CD1c-positive myeloid dendritic cell (primary cell): Measurements from ENCODE around the gene RBM33.
"Not testable (repeated sequence)": the region's sequence is repeated elsewhere in the genome, so short reads cannot be mapped to it uniquely, and the experiment has no call there.

ENCODE experiments used
- DNase-seq: peaks from one replicate; pipeline ENCODE4 v3.0.0-alpha.2; 2016; ENCODE audit errors: extremely low spot score

The RBM33 gene

GRCh38 chr7:155688237-155688636 is 43.8 kb downstream of the RBM33 start:
- not testable (repeated sequence) for DNase-seq

GRCh38 chr7:155690655-155691054 is 46.2 kb downstream of the RBM33 start:
- DNase-seq: not testable (repeated sequence)

DNA sequence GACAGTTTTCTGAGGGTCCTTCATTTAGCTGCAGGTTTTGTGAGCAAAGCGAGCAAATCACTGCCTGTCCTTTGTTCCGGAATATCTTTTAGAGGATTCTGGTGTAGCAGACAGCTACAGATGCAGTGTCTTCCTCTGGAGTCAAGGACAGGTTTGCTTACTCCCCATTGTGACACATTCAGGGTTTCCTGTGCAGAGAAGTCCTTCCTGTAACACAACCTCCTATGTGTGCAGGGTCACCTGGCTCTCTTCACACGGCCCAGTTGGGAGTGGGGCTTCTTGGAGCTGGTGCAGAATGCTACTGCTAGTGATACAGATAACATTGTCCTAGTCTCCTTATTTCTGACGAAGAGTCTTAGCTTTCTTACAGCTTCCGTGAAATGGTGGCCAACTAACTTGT is 47.9 kb downstream of the RBM33 start:
- DNase-seq: no peak

DNA sequence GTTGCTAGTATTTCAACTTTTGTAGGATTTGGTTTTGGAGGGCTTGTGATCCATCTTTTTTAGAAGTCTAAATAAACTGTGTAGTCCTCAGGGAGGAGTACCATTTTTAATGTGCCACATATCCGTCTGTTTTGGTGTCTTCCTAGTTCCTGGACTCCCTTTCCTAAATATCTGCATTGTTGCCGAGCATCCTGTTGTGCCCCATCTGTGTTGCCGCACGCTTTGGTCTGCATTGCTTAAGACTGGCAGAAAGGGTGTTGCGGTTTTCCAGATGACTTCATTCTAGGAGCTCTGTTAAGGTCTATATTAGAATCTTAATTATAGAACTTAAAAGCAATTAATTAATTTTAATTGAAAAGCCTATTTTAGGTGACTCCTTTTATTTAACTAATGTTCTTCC is 49.4 kb downstream of the RBM33 start:
- DNase-seq: no peak

DNA sequence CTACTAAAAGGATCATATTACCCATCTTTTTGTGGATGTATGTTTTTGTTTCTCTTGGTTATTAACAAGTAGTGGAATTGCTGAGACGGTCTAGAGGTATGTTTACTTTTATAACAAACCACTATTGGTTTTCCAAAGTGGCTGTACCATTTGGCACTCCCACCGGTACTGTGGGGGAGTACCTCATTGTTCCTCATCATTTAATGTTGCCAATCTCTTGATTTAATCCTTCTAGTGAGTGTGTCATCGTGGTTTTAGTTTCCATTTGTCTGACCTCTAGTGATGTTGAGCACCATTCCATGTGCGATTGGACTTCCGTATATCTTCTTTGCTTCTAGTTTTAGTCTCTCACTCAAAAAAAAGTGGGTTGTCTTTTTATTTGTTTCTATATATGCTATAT is 50.4 kb downstream of the RBM33 start:
- DNase-seq: no peak

GRCh38 chr7:155696747-155697146 is 52.3 kb downstream of the RBM33 start:
- DNase-seq: no peak

DNA sequence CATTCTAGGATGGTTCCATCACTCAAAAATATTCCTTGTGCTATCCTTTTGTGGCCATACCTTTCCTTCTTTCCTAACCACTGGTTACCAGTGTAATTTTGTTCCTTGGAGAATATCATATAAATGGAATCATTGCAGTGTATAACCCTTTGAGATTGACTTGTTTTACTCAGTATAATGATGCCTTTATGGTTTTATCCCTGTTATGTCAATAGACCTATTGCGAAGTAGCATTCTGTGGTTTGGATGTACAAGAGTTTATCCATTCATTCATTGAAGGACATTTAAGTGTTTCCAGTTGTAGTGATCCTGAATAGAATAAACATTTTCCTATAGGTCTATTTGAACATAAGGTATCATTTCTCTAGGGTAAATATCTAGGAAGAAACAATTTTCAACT is 54.2 kb downstream of the RBM33 start:
- no peak for DNase-seq

DNA sequence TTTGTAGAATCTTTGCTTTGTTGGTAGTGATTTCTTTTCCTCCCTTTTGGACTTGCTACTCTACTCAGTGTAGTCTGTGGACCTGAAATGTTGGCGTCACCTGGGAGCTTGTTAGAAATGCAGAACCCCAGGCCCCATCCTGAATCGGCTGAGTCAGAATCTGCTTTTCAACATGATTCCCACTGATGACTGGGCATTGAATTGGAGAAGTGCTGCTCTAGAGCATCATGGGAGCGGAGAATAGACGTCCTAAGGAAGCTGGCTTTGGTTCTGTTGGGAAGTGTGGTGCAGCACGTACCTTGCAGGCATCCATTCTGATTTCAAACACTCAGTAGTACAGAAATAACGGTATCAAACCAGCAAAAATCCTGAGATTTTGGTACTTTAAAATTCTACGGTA is 54.7 kb downstream of the RBM33 start:
- peak; percentile 7 for DNase-seq

DNA sequence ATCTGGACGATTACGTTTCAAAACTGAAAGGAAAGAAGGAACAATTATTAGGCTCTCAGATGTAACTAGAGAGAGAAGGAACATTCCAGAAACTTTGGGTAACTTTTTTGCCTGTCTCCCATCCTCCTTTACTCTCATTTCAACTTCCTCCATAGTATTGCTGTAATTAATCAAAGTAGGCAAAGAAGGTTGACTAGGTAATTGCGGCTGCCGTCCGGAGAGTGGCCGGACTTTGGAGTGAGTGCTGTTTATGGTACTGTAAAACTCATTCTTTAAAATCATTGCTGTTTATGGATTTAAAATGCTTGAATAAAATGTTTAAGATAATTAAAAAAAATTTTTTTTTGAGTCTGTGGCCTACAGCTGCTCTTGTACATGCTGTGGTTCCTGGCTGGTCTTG is 56.4 kb downstream of the RBM33 start:
- DNase-seq: no peak

- no peak for DNase-seq
These were observed 57.6 kb downstream of the RBM33 start for GRCh38 chr7:155701972-155702544.

DNA sequence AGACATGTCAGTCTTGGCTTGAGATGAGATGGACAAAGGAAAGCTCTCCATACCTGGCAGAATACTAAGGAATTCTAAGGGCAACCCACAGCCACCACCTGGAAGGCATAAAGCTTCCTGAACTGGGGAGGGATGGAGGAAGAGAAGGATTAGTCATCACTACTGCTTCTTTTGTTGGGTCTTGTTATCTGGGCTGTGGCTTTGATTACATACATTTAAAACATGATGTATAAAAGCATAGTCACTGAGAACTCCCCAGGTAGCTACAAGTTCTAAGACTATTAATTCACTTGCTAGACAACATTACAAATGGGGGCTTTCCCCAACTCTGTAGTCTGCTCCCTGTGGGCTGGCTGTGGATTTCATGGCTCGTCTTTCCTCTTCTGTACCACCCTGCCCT is 58.2 kb downstream of the RBM33 start:
- DNase-seq: no peak

DNA sequence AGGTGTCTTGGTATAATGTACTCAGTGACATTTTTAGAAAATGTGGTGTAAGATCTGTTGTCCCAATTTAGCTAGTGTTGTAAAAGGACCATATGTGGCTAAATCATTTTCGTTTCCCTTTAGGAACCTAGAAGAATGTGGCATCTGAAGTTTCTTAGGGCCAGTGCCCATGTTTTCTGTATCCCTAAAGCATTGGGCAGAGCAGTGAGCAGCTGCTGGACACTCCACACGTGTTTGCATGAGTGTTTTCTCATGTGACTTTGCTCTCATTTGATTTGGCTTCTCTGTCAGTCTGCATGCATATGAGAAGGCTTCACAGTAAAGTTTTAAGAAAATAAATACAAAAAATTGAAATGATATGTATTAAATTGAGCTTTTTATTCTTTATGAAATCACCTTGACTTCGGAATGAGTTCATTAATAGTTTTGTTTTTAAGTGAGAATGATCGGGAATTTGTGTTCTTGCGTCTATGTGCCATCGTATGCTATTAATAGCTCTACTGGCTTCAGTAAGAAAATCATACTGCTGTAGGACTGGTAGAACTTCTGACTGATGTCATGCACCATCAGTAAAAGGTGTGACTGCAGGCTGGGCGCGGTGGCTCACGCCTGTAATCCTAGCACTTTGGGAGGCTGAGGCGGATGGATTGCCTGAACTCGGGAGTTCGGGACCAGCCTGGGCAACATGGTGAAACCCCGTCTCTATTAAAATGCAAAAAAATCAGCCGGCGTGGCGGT is 61.3 kb downstream of the RBM33 start:
- no peak for DNase-seq

DNA sequence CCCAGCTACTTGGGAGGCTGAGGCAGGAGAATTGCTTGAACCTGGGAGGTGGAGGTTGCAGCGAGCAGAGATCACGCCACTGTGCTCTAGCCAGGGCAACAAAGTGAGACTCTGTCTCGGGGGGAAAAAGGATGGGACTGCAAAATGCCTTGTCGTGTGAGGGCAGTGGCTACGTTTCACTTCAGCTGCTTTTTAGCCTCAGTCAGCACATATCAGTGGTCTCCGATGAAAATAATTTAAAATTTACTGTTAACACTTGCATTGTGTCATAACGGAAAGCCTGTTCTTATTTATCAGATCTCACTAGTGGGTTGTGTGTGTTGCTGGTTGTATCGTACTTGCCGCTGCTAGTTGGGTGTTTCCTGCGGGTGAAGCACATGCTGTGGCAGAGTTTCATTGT is 61.9 kb downstream of the RBM33 start:
- no peak for DNase-seq

DNA sequence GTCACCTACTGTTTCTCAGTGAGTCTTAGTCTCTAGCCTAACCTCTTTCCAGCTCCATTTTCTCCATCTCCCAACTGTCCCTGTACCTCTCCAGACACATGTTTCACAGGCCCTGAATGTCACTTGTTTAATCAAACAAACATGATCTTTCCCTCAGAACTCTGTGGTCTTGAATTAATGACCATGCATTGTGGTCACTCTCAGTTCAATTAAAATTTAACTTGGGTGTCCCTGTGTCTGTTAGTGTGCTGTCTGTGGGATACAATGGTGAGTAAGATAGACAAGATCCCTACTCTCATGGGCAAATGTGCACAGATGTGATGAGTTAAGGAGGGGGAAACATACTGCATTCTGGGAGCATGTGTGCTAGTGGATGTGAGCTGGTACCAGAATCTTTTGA is 65.0 kb downstream of the RBM33 start:
- DNase-seq: no peak

DNA sequence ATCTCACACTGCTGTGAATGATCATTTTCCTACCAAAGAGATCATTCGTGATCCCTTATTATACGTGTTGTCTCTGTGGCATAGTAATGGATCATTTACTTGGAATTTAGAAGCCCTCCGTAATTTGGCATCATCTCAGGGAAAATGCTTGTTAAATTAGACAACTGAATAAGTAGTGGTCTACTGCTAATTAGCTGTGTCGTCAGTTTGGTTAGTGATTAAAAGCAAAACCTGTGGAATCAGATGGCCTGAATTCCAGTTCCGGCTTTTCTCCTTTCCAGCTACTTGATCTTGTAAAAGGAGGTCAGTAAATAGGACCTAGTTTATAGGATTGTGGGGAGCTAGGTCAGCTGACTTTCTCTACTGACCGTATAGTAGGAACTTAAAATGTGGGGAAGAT is 65.6 kb downstream of the RBM33 start:
- DNase-seq: no peak

GRCh38 chr7:155710530-155710929 is 66.1 kb downstream of the RBM33 start:
- DNase-seq: no peak

DNA sequence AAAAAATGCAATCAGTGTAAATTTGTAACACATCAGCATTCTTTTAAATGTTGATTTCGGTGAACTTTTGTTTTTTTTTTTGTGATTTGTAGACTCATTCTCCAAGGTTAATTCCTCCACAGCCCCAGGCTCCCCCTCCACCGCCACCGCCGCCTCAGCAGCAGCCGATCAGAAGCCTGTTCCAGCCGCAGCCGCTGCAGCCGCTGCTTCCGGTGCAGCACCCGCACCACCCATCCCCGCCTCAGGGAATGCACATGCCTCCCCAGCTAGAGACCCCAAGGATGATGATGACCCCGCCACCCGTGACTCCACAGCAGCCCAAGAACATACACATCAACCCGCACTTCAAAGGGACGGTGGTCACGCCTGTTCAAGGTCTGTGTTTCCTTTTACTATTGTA is 66.6 kb downstream of the RBM33 start:
- no peak for DNase-seq

DNA sequence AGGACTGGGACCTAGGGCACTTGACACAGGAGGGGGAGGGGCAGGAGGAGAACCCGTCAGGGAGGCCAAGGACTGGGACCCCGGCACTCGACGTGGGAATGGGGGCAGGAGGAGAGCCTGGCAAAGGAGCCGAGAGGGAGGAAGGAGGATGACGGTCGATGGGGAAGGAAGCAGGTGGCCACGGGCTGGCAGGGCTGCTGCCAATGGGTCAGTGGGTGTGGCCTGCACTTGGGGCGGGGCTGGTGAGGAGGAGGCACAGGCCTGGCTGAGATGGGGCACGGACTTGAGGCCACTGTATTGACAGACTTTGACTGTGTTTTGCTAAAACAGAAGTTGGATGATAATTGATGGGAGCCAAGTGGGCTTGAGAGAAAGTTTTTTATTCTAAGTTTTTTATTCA is 68.9 kb downstream of the RBM33 start:
- no peak for DNase-seq

- DNase-seq: no peak
These were observed 70.2 kb downstream of the RBM33 start for GRCh38 chr7:155714702-155715101.

- no peak for DNase-seq
These were observed 70.8 kb downstream of the RBM33 start for GRCh38 chr7:155715111-155715805.

DNA sequence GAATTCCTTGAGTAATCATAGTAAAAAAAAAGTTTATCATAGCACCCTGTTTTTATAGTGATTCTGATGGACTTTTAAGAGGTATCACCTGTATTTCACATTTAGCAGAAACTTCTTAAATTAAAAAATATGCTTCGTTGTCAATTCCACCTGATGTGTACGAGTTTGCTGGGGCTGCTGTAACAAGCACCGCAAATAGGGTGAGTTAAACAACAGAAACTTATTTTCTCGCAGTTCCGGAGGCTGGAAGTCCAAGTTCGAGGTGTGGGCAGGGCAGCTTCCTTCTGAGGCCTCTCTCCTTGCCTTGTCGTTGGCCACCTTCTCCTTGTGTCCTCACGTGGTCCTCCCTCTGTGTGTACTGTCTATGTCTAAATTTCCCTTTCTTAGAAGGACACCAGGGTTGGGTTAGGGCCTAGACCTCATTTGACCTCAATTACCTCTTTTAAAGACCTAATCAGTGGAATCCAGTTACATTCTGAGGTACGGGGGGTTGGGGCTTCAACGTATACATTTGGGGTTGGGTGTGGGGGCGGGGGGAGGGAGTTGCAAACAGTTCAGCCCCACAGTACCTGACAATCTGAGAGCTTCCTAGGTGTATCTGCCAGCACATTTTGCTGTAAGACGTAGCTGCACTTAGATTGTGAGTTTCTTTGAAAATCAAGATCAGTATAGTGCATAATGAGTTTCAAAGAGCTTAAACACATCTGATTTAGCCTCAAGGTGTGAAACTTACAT is 72.7 kb downstream of the RBM33 start:
- DNase-seq: no peak

DNA sequence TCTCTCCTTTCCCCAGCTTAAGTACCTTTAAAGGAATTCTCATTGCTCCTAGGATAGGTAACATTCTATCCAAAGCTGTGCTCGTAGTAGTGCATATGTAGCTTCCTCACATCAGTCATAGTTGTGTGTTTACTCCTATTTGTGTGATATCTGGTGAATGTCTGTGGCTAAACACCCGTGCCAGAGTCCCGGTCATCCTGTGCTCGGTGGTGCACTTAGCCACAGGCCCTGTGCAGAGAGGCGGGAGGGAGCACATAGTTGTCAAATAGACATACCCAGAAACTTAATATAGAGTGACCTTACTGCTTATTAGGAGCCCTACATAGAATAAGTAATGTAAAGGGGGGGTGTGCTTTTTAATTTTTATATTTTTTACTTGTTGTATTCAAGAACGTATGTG is 76.6 kb downstream of the RBM33 start:
- DNase-seq: no peak

DNA sequence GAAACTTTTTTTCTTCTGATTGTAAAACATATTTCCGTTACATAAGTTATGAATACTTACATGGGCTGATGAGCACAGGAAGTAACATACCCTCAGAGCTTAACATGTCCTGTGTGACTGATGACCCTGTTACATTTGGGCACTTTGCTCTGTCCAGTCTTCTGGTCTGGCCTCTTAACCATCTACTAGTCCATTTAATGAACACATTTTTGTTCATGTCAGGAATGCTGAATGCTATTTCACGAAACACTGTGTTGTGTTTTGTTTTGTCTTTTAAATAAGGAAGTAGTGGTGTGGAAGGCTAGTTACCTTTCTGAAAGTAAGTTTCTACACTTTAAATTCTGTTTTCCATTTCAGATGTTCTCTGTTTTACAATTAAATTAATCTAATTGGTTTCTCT is 77.7 kb downstream of the RBM33 start:
- DNase-seq: no peak
